SK-N-SH (cell line): ENCODE data around the gene PELI2. TPM values are rescaled to one million over a fixed set of nuclear protein-coding genes. Genes with fewer than 3 reads are reported as not detected.
A peak's percentile ranks its signal among the peaks of the same experiment; 100 is the strongest.

Experiments
- CTCF ChIA-PET: fragments of 300-600, 350-600 bp; formaldehyde crosslinking; extraction: SDS; loops from one replicate; lab custom pipeline; 2021; lab: Yijun Ruan, JAX
- POLR2A ChIA-PET: fragments of 350-600 bp; sonication (Branson Sonifier 250); formaldehyde crosslinking; extraction: SDS; loops from one replicate; lab custom pipeline; 2020; ENCODE audit warnings: antibody characterized with exemption, inconsistent platforms; lab: Yijun Ruan, JAX
- DNase-seq: peaks from one replicate; pipeline ENCODE4 v3.0.0; 2012
- H2AFZ ChIP-seq: fragments of 200-600 bp; sonication (generic); 2 replicates; pipeline ENCODE4 v1.8.1; 2016; ENCODE audit warnings: antibody characterized with exemption, mild to moderate bottlenecking, low read depth
- H3F3A ChIP-seq: fragments of 200-600 bp; sonication (generic); replicated peaks from 2 replicates; pipeline ENCODE3; 2016; ENCODE audit warnings: antibody characterized with exemption, mild to moderate bottlenecking; ENCODE audit not compliant: insufficient read depth
- H3K27ac ChIP-seq, 2 experiments: fragments of 200-500 bp in 1 of 2; fragments of 200-600 bp in 1 of 2; sonication (Bioruptor generic) in 1 of 2; sonication (generic), shearing (Covaris generic) in 1 of 2; 2 replicates each; pipeline versions ENCODE4 v1.5.1 to v1.6.1; 2014 to 2016; ENCODE audit warnings: low read depth in 2 of 2, inconsistent platforms in 1 of 2, low read length in 1 of 2, mild to moderate bottlenecking in 1 of 2, mixed read lengths in 1 of 2
- H3K27me3 ChIP-seq: fragments of 200-600 bp; sonication (generic), shearing (Covaris generic); 2 replicates; pipeline ENCODE4 v1.6.1; 2016; ENCODE audit warnings: mixed run types; ENCODE audit not compliant: insufficient read depth
- H3K36me3 ChIP-seq, 2 experiments: fragments of 200-500 bp in 1 of 2; fragments of 200-600 bp in 1 of 2; sonication (Bioruptor generic) in 1 of 2; sonication (generic) in 1 of 2; replicated peaks in 1 of 2; 2 replicates each; pipeline versions ENCODE3 to v1.5.1; 2014 to 2016; ENCODE audit warnings: low read length in 1 of 2, mild to moderate bottlenecking in 1 of 2; ENCODE audit not compliant: insufficient read depth in 2 of 2, control insufficient read depth in 1 of 2
- H3K4me1 ChIP-seq, 2 experiments: fragments of 200-500 bp in 1 of 2; fragments of 200-600 bp in 1 of 2; sonication (Bioruptor generic) in 1 of 2; sonication (generic), shearing (Covaris generic) in 1 of 2; 2 replicates each; pipeline versions ENCODE4 v1.5.1 to v1.6.1; 2014 to 2016; ENCODE audit warnings: low read depth in 1 of 2, low read length in 1 of 2, mixed run types in 1 of 2; ENCODE audit not compliant: insufficient read depth in 2 of 2, control insufficient read depth in 1 of 2
- H3K4me2 ChIP-seq: fragments of 200-600 bp; sonication (generic), shearing (Covaris generic); 2 replicates; pipeline ENCODE4 v1.6.1; 2017; ENCODE audit warnings: mixed run types
- H3K4me3 ChIP-seq, 2 experiments: fragments of 200-500 bp in 1 of 2; fragments of 200-600 bp in 1 of 2; sonication (Bioruptor generic) in 1 of 2; sonication (generic), shearing (Covaris generic) in 1 of 2; 2 replicates each; pipeline versions ENCODE4 v1.5.1 to v1.8.1; 2014 to 2016; ENCODE audit warnings: low read depth in 2 of 2, inconsistent platforms in 1 of 2, low read length in 1 of 2, mild to moderate bottlenecking in 1 of 2, mixed read lengths in 1 of 2, moderate library complexity in 1 of 2
- H3K79me2 ChIP-seq: fragments of 200-600 bp; sonication (generic); 2 replicates; pipeline ENCODE4 v1.8.1; 2017; ENCODE audit warnings: mild to moderate bottlenecking; ENCODE audit not compliant: insufficient read depth
- H3K9ac ChIP-seq: fragments of 200-600 bp; sonication (generic); 2 replicates; pipeline ENCODE4 v1.6.1; 2017; ENCODE audit warnings: mixed run types
- H3K9me2 ChIP-seq: fragments of 200-600 bp; sonication (generic); 2 replicates; pipeline ENCODE4 v1.6.1; 2017; ENCODE audit warnings: mixed run types
- H3K9me3 ChIP-seq: fragments of 200-600 bp; sonication (generic); 2 replicates; pipeline ENCODE4 v1.6.1; 2017; ENCODE audit warnings: mixed run types, mild to moderate bottlenecking, moderate library complexity
- H4K20me1 ChIP-seq: fragments of 200-600 bp; sonication (generic); 2 replicates; pipeline ENCODE4 v1.6.1; 2017; ENCODE audit warnings: mild to moderate bottlenecking, mixed run types; ENCODE audit not compliant: insufficient read depth
- CHD2 ChIP-seq: fragments of 150-350 bp; IDR thresholded peaks from 2 replicates; pipeline ENCODE4 v1.6.1; 2018; ENCODE audit warnings: low read length; ENCODE audit not compliant: partially characterized antibody
- EP300 ChIP-seq, 2 experiments: IDR thresholded peaks; 2 replicates each; pipeline versions ENCODE4 v1.4.0 to v1.6.1; 2012; ENCODE audit warnings: borderline replicate concordance in 1 of 2, low read depth in 1 of 2, low read length in 1 of 2
- FOSL2 ChIP-seq: IDR thresholded peaks from 2 replicates; pipeline ENCODE4 v1.4.0; 2012; ENCODE audit warnings: low read depth, mild to moderate bottlenecking, moderate library complexity, borderline replicate concordance
- FOXM1 ChIP-seq: IDR thresholded peaks from 2 replicates; pipeline ENCODE4 v1.4.0; 2012; ENCODE audit warnings: low read depth, mild to moderate bottlenecking
- GABPA ChIP-seq: IDR thresholded peaks from 2 replicates; pipeline ENCODE4 v1.4.0; 2012; ENCODE audit warnings: low read depth, mild to moderate bottlenecking
- JUND ChIP-seq: IDR thresholded peaks from 2 replicates; pipeline ENCODE4 v1.4.0; 2012
- MXI1 ChIP-seq: IDR thresholded peaks from 2 replicates; pipeline ENCODE4 v1.6.1; 2012; ENCODE audit warnings: mild to moderate bottlenecking, low read depth, low read length, improper control_type of control experiment
- NFIC ChIP-seq: IDR thresholded peaks from 2 replicates; pipeline ENCODE4 v1.4.0; 2012; ENCODE audit warnings: borderline replicate concordance
- POLR2AphosphoS5 ChIP-seq: IDR thresholded peaks from 2 replicates; pipeline ENCODE4 v1.6.1; 2012; ENCODE audit warnings: low read depth, low read length
- RAD21 ChIP-seq: IDR thresholded peaks from 2 replicates; pipeline ENCODE4 v1.6.1; 2012; ENCODE audit warnings: mild to moderate bottlenecking, low read length
- RCOR1 ChIP-seq: fragments of 150-350 bp; IDR thresholded peaks from 2 replicates; pipeline ENCODE4 v1.6.1; 2017; ENCODE audit warnings: antibody characterized with exemption, low read length
- RFX5 ChIP-seq: IDR thresholded peaks from 2 replicates; pipeline ENCODE4 v1.6.1; 2012; ENCODE audit warnings: mild to moderate bottlenecking, improper control_type of control experiment, low read length
- RXRA ChIP-seq: IDR thresholded peaks from 2 replicates; pipeline ENCODE4 v1.4.0; 2012; ENCODE audit warnings: low read depth, mild to moderate bottlenecking, borderline replicate concordance
- SIN3A ChIP-seq: IDR thresholded peaks from 2 replicates; pipeline ENCODE4 v1.6.1; 2012; ENCODE audit warnings: low read depth, mild to moderate bottlenecking, low read length, moderate library complexity, borderline replicate concordance
- SMC3 ChIP-seq: IDR thresholded peaks from 2 replicates; pipeline ENCODE4 v1.6.1; 2012; ENCODE audit warnings: low read depth, low read length, improper control_type of control experiment
- TAF1 ChIP-seq: IDR thresholded peaks from 2 replicates; pipeline ENCODE4 v1.6.1; 2012; ENCODE audit warnings: low read depth, mild to moderate bottlenecking, low read length, moderate library complexity, borderline replicate concordance
- TCF12 ChIP-seq: IDR thresholded peaks from 2 replicates; pipeline ENCODE4 v1.4.0; 2012
- YY1 ChIP-seq: IDR thresholded peaks from 2 replicates; pipeline ENCODE4 v1.4.0; 2012; ENCODE audit warnings: low read depth, mild to moderate bottlenecking
- WGBS: methylation state at CpG from one replicate; pipeline ENCODE4 v1.1.6; 2017; ENCODE audit warnings: low lambda C conversion rate; 5-methylcytosine and 5-hydroxymethylcytosine counted together
- polyA plus RNA-seq, 3 experiments: library from polyadenylated mRNA; depleted of rRNA; stranded (reverse); fragments of >200 nt; gene quantifications; 2 replicates each; pipeline ENCODE4 v1.2.3, GENCODE V29; 2012
- TF ChIP-seq, protein P1 (sequence below): IDR thresholded peaks from 2 replicates; pipeline ENCODE4 v1.4.0; 2012; ENCODE audit warnings: low read depth
- TF ChIP-seq, protein P2 (sequence below): fragments of 150-350 bp; IDR thresholded peaks from 2 replicates; pipeline ENCODE4 v1.6.1; 2016; ENCODE audit warnings: mild to moderate bottlenecking, low read depth, low read length
- TF ChIP-seq, protein P3 (sequence below): IDR thresholded peaks from 2 replicates; pipeline ENCODE4 v1.4.0; 2012; ENCODE audit warnings: low read depth, borderline replicate concordance
- TF ChIP-seq, protein P4 (sequence below): fragments of 150-350 bp; IDR thresholded peaks from 2 replicates; pipeline ENCODE4 v1.6.1; 2017; ENCODE audit warnings: antibody characterized with exemption, low read length, low read depth, borderline replicate concordance
- TF ChIP-seq, protein P5 (sequence below): IDR thresholded peaks from 2 replicates; pipeline ENCODE4; 2012
- TF ChIP-seq, protein P6 (sequence below): IDR thresholded peaks from 2 replicates; pipeline ENCODE4 v1.4.0; 2012; ENCODE audit warnings: low read depth, borderline replicate concordance

The PELI2 gene
- polyA plus RNA-seq, 1 of the 3 experiments (the other 2 are of a cell fraction), result not detected

DNA sequence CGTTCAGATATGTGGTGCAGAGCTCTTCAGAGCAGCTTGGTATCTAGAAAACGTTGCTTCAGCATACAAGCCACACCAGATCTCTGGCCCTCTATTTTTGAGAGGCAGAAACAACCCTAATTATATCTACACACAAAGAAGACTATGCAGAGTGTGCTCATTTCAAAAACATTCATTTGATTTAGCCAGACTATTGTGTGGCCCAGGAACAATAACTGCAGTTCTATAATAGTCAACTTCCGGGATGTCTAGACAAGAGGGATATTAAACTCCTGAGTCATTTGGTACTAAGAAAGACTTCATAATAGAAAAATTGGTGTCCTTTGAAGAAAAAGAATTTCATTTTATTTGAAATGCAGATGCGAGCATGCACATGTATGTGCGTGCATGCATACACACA lies 153.8 kb downstream of the PELI2 start:
- ChIA-PET CTCF (no interaction called here), POLR2A (no interaction called here)
- no peaks in the 10 kb centered on the region for H3K9me2 ChIP-seq
- peaks cover 16% of the 10 kb centered on the region for H3F3A ChIP-seq
- TF ChIP-seq SMC3 (no peak), NFIC (no peak), CHD2 (no peak), POLR2AphosphoS5 (no peak), GABPA (no peak)
- TF ChIP-seq, protein P1, sequence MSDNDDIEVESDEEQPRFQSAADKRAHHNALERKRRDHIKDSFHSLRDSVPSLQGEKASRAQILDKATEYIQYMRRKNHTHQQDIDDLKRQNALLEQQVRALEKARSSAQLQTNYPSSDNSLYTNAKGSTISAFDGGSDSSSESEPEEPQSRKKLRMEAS, result no peak
- TF ChIP-seq, protein P2, sequence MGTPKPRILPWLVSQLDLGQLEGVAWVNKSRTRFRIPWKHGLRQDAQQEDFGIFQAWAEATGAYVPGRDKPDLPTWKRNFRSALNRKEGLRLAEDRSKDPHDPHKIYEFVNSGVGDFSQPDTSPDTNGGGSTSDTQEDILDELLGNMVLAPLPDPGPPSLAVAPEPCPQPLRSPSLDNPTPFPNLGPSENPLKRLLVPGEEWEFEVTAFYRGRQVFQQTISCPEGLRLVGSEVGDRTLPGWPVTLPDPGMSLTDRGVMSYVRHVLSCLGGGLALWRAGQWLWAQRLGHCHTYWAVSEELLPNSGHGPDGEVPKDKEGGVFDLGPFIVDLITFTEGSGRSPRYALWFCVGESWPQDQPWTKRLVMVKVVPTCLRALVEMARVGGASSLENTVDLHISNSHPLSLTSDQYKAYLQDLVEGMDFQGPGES, result no peak
- H3K36me3 ChIP-seq, result no peaks in the 10 kb centered on the region
- no peaks in the 10 kb centered on the region for H3K9me3 ChIP-seq
- H3K27ac ChIP-seq, result peak overlapping the region in 1 of 2 experiments; percentile 84; a peak in 2 of 4 replicates
- H3K27me3 ChIP-seq, result no peaks in the 10 kb centered on the region
- WGBS, result 24% methylated on average over 4 of the region's 5 CpGs
- H4K20me1 ChIP-seq, result no peaks in the 10 kb centered on the region
- no peak overlapping the region for H3K4me3 ChIP-seq
- peak overlapping the region; percentile 38 for H3K4me2 ChIP-seq
- H3K79me2 ChIP-seq, result no peaks in the 10 kb centered on the region
- no peak for DNase-seq
- peak overlapping the region; percentile 75 for H2AFZ ChIP-seq
- peak overlapping the region; percentile 48; the same call in 1 of the 2 replicates for H3K9ac ChIP-seq
- H3K4me1 ChIP-seq, result peaks cover 0 to 31% of the 10 kb centered on the region in 2 experiments; a peak in 1 of 4 replicates

DNA sequence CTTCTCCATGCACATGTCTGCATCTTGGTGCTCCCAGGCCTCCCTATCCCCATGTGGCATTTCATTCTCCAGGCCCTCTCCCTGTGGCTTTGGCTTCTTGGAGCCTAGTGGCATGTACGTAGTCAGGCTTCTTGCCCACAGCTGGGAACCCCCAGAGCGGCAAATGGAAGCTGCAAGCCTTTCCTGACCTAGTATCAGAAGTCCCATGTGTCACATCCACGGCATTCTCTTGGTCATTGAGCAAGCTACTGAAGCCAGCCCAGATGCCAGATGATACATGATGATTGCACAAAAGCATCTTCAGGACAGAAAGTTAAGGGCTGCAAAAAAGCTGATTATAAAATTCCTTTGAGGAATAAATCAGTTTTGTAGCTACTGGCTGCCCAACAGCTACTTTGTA lies 154.9 kb downstream of the PELI2 start:
- no peak for DNase-seq
- TF ChIP-seq JUND (no peak), FOXM1 (no peak), SIN3A (no peak), FOSL2 (no peak), RFX5 (no peak), NFIC (no peak), GABPA (no peak), TCF12 (no peak), RAD21 (no peak), TAF1 (no peak), EP300 (IDR thresholded peaks at IDR 0.05; ENCODE audit: borderline replicate concordance in 1 of 2, low read depth in 1 of 2, low read length in 1 of 2) (no peak), YY1 (no peak), MXI1 (no peak), RXRA (no peak), RCOR1 (no peak)
- TF ChIP-seq, protein P3, sequence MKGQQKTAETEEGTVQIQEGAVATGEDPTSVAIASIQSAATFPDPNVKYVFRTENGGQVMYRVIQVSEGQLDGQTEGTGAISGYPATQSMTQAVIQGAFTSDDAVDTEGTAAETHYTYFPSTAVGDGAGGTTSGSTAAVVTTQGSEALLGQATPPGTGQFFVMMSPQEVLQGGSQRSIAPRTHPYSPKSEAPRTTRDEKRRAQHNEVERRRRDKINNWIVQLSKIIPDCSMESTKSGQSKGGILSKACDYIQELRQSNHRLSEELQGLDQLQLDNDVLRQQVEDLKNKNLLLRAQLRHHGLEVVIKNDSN, result no peak
- TF ChIP-seq, protein P4, sequence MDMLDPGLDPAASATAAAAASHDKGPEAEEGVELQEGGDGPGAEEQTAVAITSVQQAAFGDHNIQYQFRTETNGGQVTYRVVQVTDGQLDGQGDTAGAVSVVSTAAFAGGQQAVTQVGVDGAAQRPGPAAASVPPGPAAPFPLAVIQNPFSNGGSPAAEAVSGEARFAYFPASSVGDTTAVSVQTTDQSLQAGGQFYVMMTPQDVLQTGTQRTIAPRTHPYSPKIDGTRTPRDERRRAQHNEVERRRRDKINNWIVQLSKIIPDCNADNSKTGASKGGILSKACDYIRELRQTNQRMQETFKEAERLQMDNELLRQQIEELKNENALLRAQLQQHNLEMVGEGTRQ, result no peak
- TF ChIP-seq, protein P5, sequence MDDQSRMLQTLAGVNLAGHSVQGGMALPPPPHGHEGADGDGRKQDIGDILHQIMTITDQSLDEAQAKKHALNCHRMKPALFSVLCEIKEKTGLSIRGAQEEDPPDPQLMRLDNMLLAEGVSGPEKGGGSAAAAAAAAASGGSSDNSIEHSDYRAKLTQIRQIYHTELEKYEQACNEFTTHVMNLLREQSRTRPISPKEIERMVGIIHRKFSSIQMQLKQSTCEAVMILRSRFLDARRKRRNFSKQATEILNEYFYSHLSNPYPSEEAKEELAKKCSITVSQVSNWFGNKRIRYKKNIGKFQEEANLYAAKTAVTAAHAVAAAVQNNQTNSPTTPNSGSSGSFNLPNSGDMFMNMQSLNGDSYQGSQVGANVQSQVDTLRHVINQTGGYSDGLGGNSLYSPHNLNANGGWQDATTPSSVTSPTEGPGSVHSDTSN, result no peak
- TF ChIP-seq, protein P6, sequence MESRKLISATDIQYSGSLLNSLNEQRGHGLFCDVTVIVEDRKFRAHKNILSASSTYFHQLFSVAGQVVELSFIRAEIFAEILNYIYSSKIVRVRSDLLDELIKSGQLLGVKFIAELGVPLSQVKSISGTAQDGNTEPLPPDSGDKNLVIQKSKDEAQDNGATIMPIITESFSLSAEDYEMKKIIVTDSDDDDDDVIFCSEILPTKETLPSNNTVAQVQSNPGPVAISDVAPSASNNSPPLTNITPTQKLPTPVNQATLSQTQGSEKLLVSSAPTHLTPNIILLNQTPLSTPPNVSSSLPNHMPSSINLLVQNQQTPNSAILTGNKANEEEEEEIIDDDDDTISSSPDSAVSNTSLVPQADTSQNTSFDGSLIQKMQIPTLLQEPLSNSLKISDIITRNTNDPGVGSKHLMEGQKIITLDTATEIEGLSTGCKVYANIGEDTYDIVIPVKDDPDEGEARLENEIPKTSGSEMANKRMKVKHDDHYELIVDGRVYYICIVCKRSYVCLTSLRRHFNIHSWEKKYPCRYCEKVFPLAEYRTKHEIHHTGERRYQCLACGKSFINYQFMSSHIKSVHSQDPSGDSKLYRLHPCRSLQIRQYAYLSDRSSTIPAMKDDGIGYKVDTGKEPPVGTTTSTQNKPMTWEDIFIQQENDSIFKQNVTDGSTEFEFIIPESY, result no peak
- Histone ChIP-seq H3K4me1 (peaks cover 0 to 25% of the 10 kb centered on the region in 2 experiments; a peak in 1 of 4 replicates), H3K4me2 (no peak overlapping the region), H3F3A (peaks cover 16% of the 10 kb centered on the region), H3K4me3 (no peak overlapping the region), H3K36me3 (no peaks in the 10 kb centered on the region), H3K9me3 (no peaks in the 10 kb centered on the region), H2AFZ (peak overlapping the region; percentile 65; the same call in 1 of the 2 replicates), H3K27me3 (no peaks in the 10 kb centered on the region), H4K20me1 (no peaks in the 10 kb centered on the region), H3K9ac (no peak overlapping the region), H3K79me2 (no peaks in the 10 kb centered on the region), H3K9me2 (no peaks in the 10 kb centered on the region), H3K27ac (peak overlapping the region in 1 of 2 experiments; percentile 84; a peak in 1 of 4 replicates)
- 22% methylated on average over 3 of the region's 3 CpGs for WGBS
- ChIA-PET POLR2A (no interaction called here), CTCF (no interaction called here)
